Mucosa of stomach (tissue), 1 donor: ENCODE measurements around the gene NNT.
"Not testable (repeated sequence)": the region's sequence is repeated elsewhere in the genome, so short reads cannot be mapped to it uniquely, and the experiment has no call there.

Experiments used
- H3K27me3 ChIP-seq: one replicate; pipeline ENCODE4 v1.7.0; 2013; ENCODE audit warnings: mild to moderate bottlenecking, low read length; ENCODE audit not compliant: control insufficient read depth, insufficient read depth
- H3K36me3 ChIP-seq: one replicate; pipeline ENCODE4 v1.7.0; 2013; ENCODE audit warnings: low read length; ENCODE audit not compliant: control insufficient read depth, insufficient read depth
- H3K4me1 ChIP-seq: one replicate; pipeline ENCODE4 v1.7.0; 2013; ENCODE audit warnings: mild to moderate bottlenecking, low read length; ENCODE audit not compliant: control insufficient read depth, insufficient read depth
- H3K4me3 ChIP-seq: one replicate; pipeline ENCODE4 v1.7.0; 2013; ENCODE audit warnings: low read length
- H3K9ac ChIP-seq: one replicate; pipeline ENCODE4 v1.7.0; 2013; ENCODE audit warnings: mild to moderate bottlenecking, low read length, moderate library complexity
- H3K9me3 ChIP-seq: one replicate; pipeline ENCODE4 v1.7.0; 2013; ENCODE audit warnings: mild to moderate bottlenecking, low read length, moderate library complexity; ENCODE audit not compliant: control insufficient read depth
- donor health status: Pancreatic carcinoma.

NNT gene

GRCh38 chr5:43683884-43684471, 81.0 kb downstream of the NNT start:
- H3K27me3 ChIP-seq: no peaks in the 10 kb centered on the region
- no peaks in the 10 kb centered on the region for H3K4me1 ChIP-seq
- no peaks in the 10 kb centered on the region for H3K36me3 ChIP-seq
- H3K9ac ChIP-seq: no peak overlapping the region
- H3K9me3 ChIP-seq: no peaks in the 10 kb centered on the region
- no peak overlapping the region for H3K4me3 ChIP-seq

- no peaks in the 10 kb centered on the region for H3K9me3 ChIP-seq
- no peak overlapping the region for H3K4me3 ChIP-seq
- no peaks in the 10 kb centered on the region for H3K27me3 ChIP-seq
- H3K4me1 ChIP-seq: no peaks in the 10 kb centered on the region
- H3K36me3 ChIP-seq: no peaks in the 10 kb centered on the region
- H3K9ac ChIP-seq: no peak overlapping the region
These were observed 82.4 kb downstream of the NNT start for GRCh38 chr5:43685252-43685950.

- Histone ChIP-seq H3K9me3 (no peaks in the 10 kb centered on the region), H3K27me3 (no peaks in the 10 kb centered on the region), H3K4me1 (no peaks in the 10 kb centered on the region), H3K4me3 (no peak overlapping the region), H3K36me3 (no peaks in the 10 kb centered on the region), H3K9ac (no peak overlapping the region)
These were observed 84.3 kb downstream of the NNT start for GRCh38 chr5:43687275-43687674.

- Histone ChIP-seq H3K4me1 (no peaks in the 10 kb centered on the region), H3K9me3 (no peaks in the 10 kb centered on the region), H3K4me3 (no peak overlapping the region), H3K9ac (no peak overlapping the region), H3K36me3 (no peaks in the 10 kb centered on the region), H3K27me3 (no peaks in the 10 kb centered on the region)
These were observed 88.3 kb downstream of the NNT start for GRCh38 chr5:43691275-43691674.

- Histone ChIP-seq H3K27me3 (no peaks in the 10 kb centered on the region), H3K4me3 (no peak overlapping the region), H3K9ac (no peak overlapping the region), H3K36me3 (no peaks in the 10 kb centered on the region), H3K4me1 (no peaks in the 10 kb centered on the region), H3K9me3 (no peaks in the 10 kb centered on the region)
These were observed 88.9 kb downstream of the NNT start for GRCh38 chr5:43691893-43692292.

- Histone ChIP-seq H3K36me3 (no peaks in the 10 kb centered on the region), H3K4me3 (no peak overlapping the region)
These were observed 90.4 kb downstream of the NNT start for GRCh38 chr5:43693411-43693810.

GRCh38 chr5:43694027-43694426, 91.0 kb downstream of the NNT start:
- H3K27me3 ChIP-seq: no peaks in the 10 kb centered on the region
- no peak overlapping the region for H3K9ac ChIP-seq
- no peaks in the 10 kb centered on the region for H3K36me3 ChIP-seq
- no peaks in the 10 kb centered on the region for H3K9me3 ChIP-seq
- H3K4me1 ChIP-seq: no peaks in the 10 kb centered on the region
- no peak overlapping the region for H3K4me3 ChIP-seq

More at GRCh38 chr5:43693411-43693810, 90.4 kb downstream of the NNT start:
- no peak overlapping the region for H3K9ac ChIP-seq
- no peaks in the 10 kb centered on the region for H3K27me3 ChIP-seq
- H3K4me1 ChIP-seq: no peaks in the 10 kb centered on the region
- no peaks in the 10 kb centered on the region for H3K9me3 ChIP-seq

- not testable (repeated sequence) for H3K9ac ChIP-seq, H3K4me1 ChIP-seq, H3K9me3 ChIP-seq, H3K36me3 ChIP-seq, H3K27me3 ChIP-seq, H3K4me3 ChIP-seq
These were observed 93.5 kb downstream of the NNT start for GRCh38 chr5:43696444-43696843.

- Histone ChIP-seq H3K4me1 (no peaks in the 10 kb centered on the region), H3K9ac (no peak overlapping the region), H3K4me3 (no peak overlapping the region), H3K36me3 (no peaks in the 10 kb centered on the region), H3K9me3 (no peaks in the 10 kb centered on the region), H3K27me3 (no peaks in the 10 kb centered on the region)
These were observed 96.9 kb downstream of the NNT start for GRCh38 chr5:43699910-43700309.

GRCh38 chr5:43700601-43701000, 97.6 kb downstream of the NNT start:
- no peaks in the 10 kb centered on the region for H3K27me3 ChIP-seq
- H3K9me3 ChIP-seq: no peaks in the 10 kb centered on the region
- H3K4me3 ChIP-seq: no peak overlapping the region
- no peaks in the 10 kb centered on the region for H3K4me1 ChIP-seq
- no peaks in the 10 kb centered on the region for H3K36me3 ChIP-seq
- H3K9ac ChIP-seq: no peak overlapping the region

- no peaks in the 10 kb centered on the region for H3K36me3 ChIP-seq
- H3K4me1 ChIP-seq: no peaks in the 10 kb centered on the region
- H3K27me3 ChIP-seq: no peaks in the 10 kb centered on the region
- no peaks in the 10 kb centered on the region for H3K9me3 ChIP-seq
- no peak overlapping the region for H3K9ac ChIP-seq
- H3K4me3 ChIP-seq: no peak overlapping the region
These were observed 98.2 kb downstream of the NNT start for GRCh38 chr5:43701227-43701626.

GRCh38 chr5:43702293-43702692, 99.3 kb downstream of the NNT start:
- H3K9ac ChIP-seq: no peak overlapping the region
- no peaks in the 10 kb centered on the region for H3K9me3 ChIP-seq
- no peaks in the 10 kb centered on the region for H3K36me3 ChIP-seq
- H3K4me3 ChIP-seq: no peak overlapping the region
- H3K27me3 ChIP-seq: no peaks in the 10 kb centered on the region
- no peaks in the 10 kb centered on the region for H3K4me1 ChIP-seq
